GM12873 (cell line): ENCODE measurements around the gene LYST.

Source experiments
- TF ChIP-seq, protein P1 (sequence below): IDR thresholded peaks from 2 replicates; pipeline ENCODE4 v1.5.1; 2012; ENCODE audit warnings: low read depth, mild to moderate bottlenecking, moderate library complexity, low read length, control low read depth; ENCODE audit not compliant: insufficient read depth; ENCODE audit errors: missing control alignments

The LYST gene

DNA sequence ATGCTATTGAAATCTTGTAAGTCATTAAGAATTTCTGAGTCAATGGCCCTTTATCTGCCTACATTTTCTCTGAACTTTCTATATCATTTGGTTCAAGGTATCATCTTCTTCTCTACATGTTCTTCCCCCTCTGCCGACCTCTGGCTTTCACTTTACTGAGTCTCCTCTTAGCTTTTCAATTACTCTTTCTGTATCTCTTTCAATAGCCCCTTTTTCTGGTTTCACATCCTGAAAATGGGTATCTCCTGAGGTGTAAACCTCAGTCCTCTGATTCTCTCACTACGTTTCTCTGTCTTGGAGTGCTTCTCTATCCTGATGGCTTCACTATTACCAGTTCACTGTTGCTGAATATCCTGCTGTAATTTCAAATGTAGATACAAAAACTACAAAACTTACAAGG is 98.9 kb downstream of the LYST start:
- TF ChIP-seq, protein P1, sequence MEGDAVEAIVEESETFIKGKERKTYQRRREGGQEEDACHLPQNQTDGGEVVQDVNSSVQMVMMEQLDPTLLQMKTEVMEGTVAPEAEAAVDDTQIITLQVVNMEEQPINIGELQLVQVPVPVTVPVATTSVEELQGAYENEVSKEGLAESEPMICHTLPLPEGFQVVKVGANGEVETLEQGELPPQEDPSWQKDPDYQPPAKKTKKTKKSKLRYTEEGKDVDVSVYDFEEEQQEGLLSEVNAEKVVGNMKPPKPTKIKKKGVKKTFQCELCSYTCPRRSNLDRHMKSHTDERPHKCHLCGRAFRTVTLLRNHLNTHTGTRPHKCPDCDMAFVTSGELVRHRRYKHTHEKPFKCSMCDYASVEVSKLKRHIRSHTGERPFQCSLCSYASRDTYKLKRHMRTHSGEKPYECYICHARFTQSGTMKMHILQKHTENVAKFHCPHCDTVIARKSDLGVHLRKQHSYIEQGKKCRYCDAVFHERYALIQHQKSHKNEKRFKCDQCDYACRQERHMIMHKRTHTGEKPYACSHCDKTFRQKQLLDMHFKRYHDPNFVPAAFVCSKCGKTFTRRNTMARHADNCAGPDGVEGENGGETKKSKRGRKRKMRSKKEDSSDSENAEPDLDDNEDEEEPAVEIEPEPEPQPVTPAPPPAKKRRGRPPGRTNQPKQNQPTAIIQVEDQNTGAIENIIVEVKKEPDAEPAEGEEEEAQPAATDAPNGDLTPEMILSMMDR, result no peak

DNA sequence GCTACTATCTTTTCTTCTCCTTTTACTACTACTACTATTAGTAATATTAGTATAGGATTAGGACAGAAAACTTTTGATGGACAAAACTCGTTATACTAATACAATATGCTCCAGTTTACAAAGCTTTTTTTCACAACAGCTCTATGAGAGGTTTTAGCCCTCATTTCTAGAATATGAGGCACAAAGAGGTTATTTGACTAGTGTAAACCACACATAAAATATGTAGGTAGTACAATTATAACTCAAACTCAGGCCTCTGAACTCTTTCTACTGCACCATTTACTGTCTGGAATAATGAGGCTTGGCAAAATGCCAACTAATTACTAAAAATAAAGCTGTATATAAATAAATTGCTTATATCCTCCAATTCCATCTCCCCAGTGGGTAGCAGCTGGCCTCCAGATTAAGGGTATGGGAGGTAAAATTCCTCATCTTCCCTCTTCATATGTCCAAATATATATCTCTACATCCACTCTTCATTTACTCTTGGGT is 99.9 kb downstream of the LYST start:
- TF ChIP-seq, protein P1, result no peak

DNA sequence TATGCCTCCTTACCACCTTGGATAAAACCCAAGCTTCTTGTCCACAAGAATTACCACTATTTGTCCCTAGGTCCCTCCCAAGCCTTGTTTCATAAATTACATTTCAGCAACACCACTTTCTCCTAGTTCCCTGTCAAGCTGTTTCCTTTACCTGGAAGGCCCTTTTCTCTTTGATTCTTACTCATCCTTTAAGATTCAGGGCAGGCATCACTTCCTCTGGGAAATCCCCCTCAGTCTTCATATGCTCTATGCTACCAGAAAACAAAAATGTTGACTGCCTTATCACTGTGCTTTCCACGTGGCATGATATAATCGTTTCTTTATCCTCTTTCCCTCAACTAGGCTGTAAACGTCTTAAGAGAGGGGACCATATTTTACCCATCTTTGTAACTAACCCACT is 102.7 kb downstream of the LYST start:
- TF ChIP-seq, protein P1, result no peak

DNA sequence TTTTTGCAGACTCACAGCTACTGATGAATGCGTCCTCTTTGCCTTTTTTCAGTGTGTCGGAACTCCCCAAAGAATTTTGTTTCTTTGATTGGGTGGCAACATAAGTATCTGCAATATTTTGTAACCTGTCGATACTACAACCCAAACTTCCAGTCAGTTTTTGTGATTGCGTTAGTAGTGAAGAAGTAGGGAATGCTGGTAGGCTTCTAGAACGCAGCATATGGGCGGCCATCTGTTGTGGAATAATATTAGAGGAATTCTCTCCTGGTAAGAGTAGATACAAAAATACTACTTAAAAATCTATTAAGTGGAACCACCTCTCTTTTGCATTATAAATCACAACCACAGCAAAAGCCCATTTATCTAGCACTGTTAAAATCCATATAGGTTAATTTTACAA is 107.4 kb downstream of the LYST start:
- TF ChIP-seq, protein P1, result no peak

DNA sequence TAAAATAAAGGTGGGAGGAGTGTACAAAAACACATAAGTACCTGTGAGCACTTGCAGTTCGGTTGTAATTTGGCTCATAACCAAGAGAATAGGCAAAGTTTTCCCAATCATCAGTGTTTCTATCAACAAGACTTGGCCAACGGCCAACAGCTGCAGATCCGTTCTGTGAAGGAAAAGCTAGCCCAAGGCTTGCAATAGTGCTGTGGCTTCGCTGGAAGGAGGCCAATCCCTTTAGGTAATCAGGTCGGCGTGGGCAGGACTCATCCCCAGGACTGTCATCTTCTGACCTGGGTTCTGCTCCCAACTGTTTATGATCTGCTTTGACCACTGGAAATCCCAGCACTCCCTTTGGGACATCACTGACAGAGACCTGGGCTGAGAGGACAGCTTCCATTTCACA is 107.8 kb downstream of the LYST start:
- TF ChIP-seq, protein P1, result no peak

DNA sequence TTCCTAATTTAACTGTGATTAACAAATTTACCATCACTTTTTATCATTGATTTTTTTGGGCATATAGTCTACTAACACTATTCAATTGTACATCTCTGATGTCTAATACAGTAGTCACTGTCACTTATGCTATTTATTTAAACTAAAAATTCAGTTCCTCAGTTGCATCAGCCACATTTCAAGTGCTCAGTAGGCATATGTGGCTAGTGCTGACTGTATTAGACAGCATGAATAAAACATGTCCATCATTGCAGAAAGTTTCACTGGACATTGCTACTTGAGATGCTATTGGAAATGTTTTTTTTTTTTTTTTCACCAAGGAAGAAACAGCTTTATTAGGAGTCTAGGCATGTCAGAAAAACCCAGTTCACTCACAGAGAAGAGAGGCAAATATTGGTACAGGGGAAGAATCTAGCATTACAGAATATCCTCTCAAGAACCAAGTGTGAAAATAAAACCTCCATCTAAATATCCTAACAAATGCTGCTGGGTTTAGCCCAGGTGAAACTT is 109.1 kb downstream of the LYST start:
- TF ChIP-seq, protein P1, result no peak

DNA sequence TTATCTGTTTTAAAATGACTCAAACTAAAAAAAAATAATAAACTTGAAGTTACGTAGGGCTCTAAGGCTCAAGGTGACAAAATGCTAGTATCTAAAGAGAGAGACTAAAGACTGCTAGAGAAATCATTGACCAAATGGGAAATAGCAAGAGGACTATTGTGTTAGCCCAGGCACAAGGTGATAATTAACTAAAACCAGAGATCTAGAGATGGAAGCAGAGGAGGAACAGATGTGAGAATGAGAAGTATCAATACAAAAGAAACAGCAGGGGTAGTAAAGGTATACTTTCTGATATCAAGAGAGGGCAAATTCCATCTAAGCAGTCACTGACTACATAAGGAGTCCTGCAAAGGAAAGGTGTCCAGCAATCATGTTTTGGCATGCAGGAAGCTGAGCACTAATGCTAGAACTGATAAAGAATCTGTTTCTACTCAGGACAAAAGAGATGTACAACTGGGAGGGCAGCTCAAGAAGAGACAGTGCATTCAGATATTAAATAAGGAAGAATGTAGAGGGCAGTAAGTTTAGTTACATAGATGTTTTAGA is 116.9 kb downstream of the LYST start:
- TF ChIP-seq, protein P1, result no peak
